GM10266 (cell line): ENCODE measurements around the gene CCZ1.
"Not testable (repeated sequence)": the region's sequence is repeated elsewhere in the genome, so short reads cannot be mapped to it uniquely, and the experiment has no call there.

Experiments used
- DNase-seq: peaks from one replicate; pipeline ENCODE4 v3.0.0; 2012; ENCODE audit errors: extremely low spot score

The CCZ1 gene

GRCh38 chr7:5930290-5930689, 31.8 kb downstream of the CCZ1 start:
- DNase-seq: not testable (repeated sequence)

GRCh38 chr7:5931250-5931649, 32.7 kb downstream of the CCZ1 start:
- not testable (repeated sequence) for DNase-seq

- not testable (repeated sequence) for DNase-seq
Observed at GRCh38 chr7:5931905-5932644, 33.5 kb downstream of the CCZ1 start.

GRCh38 chr7:5934945-5935450, 36.5 kb downstream of the CCZ1 start:
- DNase-seq: not testable (repeated sequence)

- DNase-seq: not testable (repeated sequence)
Observed at GRCh38 chr7:5963205-5963604, 64.7 kb downstream of the CCZ1 start.

GRCh38 chr7:5963810-5964209, 65.3 kb downstream of the CCZ1 start:
- DNase-seq: not testable (repeated sequence)

- DNase-seq: not testable (repeated sequence)
Observed at GRCh38 chr7:5970347-5970911, 71.9 kb downstream of the CCZ1 start, which contains the start of gene RSPH10B. Gene RSPH10B, minus strand, starts transcription at chr7:5970689. Its CDS starts 3,573 bp downstream, at chr7:5967116.

- DNase-seq: not testable (repeated sequence)
Observed at GRCh38 chr7:5973580-5973979, 75.0 kb downstream of the CCZ1 start.
